K562 (cell line): ENCODE data around the gene C2CD4D. TPM values are rescaled to one million over a fixed set of nuclear protein-coding genes. Genes with fewer than 3 reads are reported as not detected.
A peak's percentile ranks its signal among the peaks of the same experiment; 100 is the strongest.

Experiments used
- ATAC-seq: fragments of 200-7000 bp; cut with Tn5 transposase; 3 replicates; pipeline ENCODE4 v1.9.1; 2020; ENCODE audit warnings: moderate library complexity
- BruUV-seq: library from RNA; stranded (reverse); fragments of 400-500 nt; replicated peaks from 2 replicates; lab custom pipeline; 2021; lab: Mats Ljungman, UMichigan
- CTCF ChIA-PET: fragments of 300-600 bp; formaldehyde crosslinking; extraction: SDS; loops from one replicate; lab custom pipeline; 2021; ENCODE audit warnings: low intra/inter-chr PET ratio; lab: Yijun Ruan, JAX
- POLR2A ChIA-PET: fragments of 300-600, 350-650 bp; sonication (Branson Sonifier 250); formaldehyde crosslinking; extraction: SDS; loops from one replicate; lab custom pipeline; 2021; ENCODE audit warnings: antibody characterized with exemption, inconsistent platforms; lab: Yijun Ruan, JAX
- DNase-seq, 4 experiments: peaks; one replicate each; pipeline versions ENCODE4 v3.0.0 to v3.0.0-alpha.2; 2011 to 2018; ENCODE audit warnings: low spot score in 3 of 4, mixed read lengths in 3 of 4; ENCODE audit errors: extremely low read depth in 1 of 4
- FAIRE-seq: peaks from 2 replicates; lab custom pipeline; 2011; peaks lifted over from hg19 to GRCh38; lab: Jason Lieb, UNC
- H2AFZ ChIP-seq: 2 replicates; pipeline ENCODE4 v1.6.0; 2011; ENCODE audit warnings: low read depth, low read length, control low read depth, inconsistent platforms
- H3K27ac ChIP-seq: fragments of 200-600 bp; 3 replicates; pipeline ENCODE4 v1.8.0; 2011; ENCODE audit warnings: low read depth, mild to moderate bottlenecking, control low read depth, inconsistent platforms, low read length, moderate library complexity, mixed read lengths; ENCODE audit errors: extremely low read depth
- H3K27me3 ChIP-seq, 2 experiments: fragments of 300-600 bp in 1 of 2; 2 replicates in 1 of 2; 3 replicates in 1 of 2; pipeline versions ENCODE4 v1.6.0 to v1.8.0; 2011; ENCODE audit warnings: inconsistent platforms in 2 of 2, low read length in 2 of 2, mild to moderate bottlenecking in 1 of 2, mixed read lengths in 1 of 2, moderate library complexity in 1 of 2; ENCODE audit not compliant: control insufficient read depth in 2 of 2, insufficient read depth in 2 of 2
- H3K36me3 ChIP-seq: fragments of 300-600 bp; 3 replicates; pipeline ENCODE4 v1.8.0; 2011; ENCODE audit warnings: mild to moderate bottlenecking, low read length, inconsistent platforms; ENCODE audit not compliant: control insufficient read depth, insufficient read depth
- H3K4me1 ChIP-seq, 2 experiments: fragments of 200-600 bp in 1 of 2; replicated peaks in 1 of 2; 2 replicates in 1 of 2; 3 replicates in 1 of 2; pipeline versions ENCODE4 v1.5.1 to v1.8.0; 2011; ENCODE audit warnings: inconsistent platforms in 2 of 2, low read length in 2 of 2, mild to moderate bottlenecking in 1 of 2, mixed read lengths in 1 of 2, moderate library complexity in 1 of 2; ENCODE audit not compliant: control insufficient read depth in 2 of 2, insufficient read depth in 2 of 2
- H3K4me2 ChIP-seq: 2 replicates; pipeline ENCODE4 v1.6.1; 2011; ENCODE audit warnings: low read length, control low read depth, inconsistent platforms, mixed read lengths; ENCODE audit not compliant: insufficient read depth
- H3K4me3 ChIP-seq: fragments of 200-600 bp; sonication (generic), shearing (Covaris generic); 2 replicates; pipeline ENCODE4 v1.5.1; 2016; ENCODE audit warnings: control low read depth, inconsistent platforms
- H3K79me2 ChIP-seq: fragments of 200-600 bp; 3 replicates; pipeline ENCODE4 v1.8.0; 2011; ENCODE audit warnings: low read length, inconsistent platforms; ENCODE audit not compliant: control insufficient read depth, insufficient read depth
- H3K9ac ChIP-seq, 2 experiments: 2 replicates each; pipeline versions ENCODE4 v1.6.0 to v1.6.1; 2011; ENCODE audit warnings: low read depth in 2 of 2, low read length in 2 of 2, control low read depth in 1 of 2, inconsistent platforms in 1 of 2, mild to moderate bottlenecking in 1 of 2, mixed read lengths in 1 of 2; ENCODE audit not compliant: insufficient read depth in 1 of 2
- H3K9me1 ChIP-seq: one replicate; pipeline ENCODE4 v1.6.0; 2011; ENCODE audit warnings: inconsistent platforms, mild to moderate bottlenecking, low read length, moderate library complexity; ENCODE audit not compliant: control insufficient read depth, insufficient read depth
- H3K9me3 ChIP-seq: replicated peaks from 2 replicates; pipeline ENCODE4 v1.5.1; 2011; ENCODE audit warnings: low read depth, low read length, inconsistent platforms; ENCODE audit not compliant: control insufficient read depth, insufficient read depth
- H4K20me1 ChIP-seq: replicated peaks from 2 replicates; pipeline ENCODE4 v1.6.1; 2011; ENCODE audit warnings: low read length, inconsistent platforms, mixed read lengths; ENCODE audit not compliant: control insufficient read depth, insufficient read depth
- EGR1 ChIP-seq: fragments of 450-650 bp; conservative IDR thresholded peaks from 2 replicates; pipeline ENCODE4 v1.6.1; 2017; ENCODE audit warnings: mild to moderate bottlenecking
- KAT8 ChIP-seq: fragments of 450-650 bp; IDR thresholded peaks from 2 replicates; pipeline ENCODE4 v1.6.1; 2016; ENCODE audit warnings: low read depth, mild to moderate bottlenecking
- KDM4B ChIP-seq, 2 experiments: fragments of 450-650 bp in 1 of 2; sonication (generic) in 1 of 2; IDR thresholded peaks; 2 replicates each; pipeline ENCODE4 v1.6.1; 2016 to 2017; ENCODE audit warnings: borderline replicate concordance in 2 of 2, antibody characterized with exemption in 1 of 2, low read depth in 1 of 2, mild to moderate bottlenecking in 1 of 2
- KHSRP ChIP-seq: fragments of 450-650 bp; IDR thresholded peaks from 2 replicates; pipeline ENCODE4 v1.6.1; 2017
- RCOR1 ChIP-seq, 2 experiments: IDR thresholded peaks; 2 replicates each; pipeline ENCODE4 v1.6.1; 2012; ENCODE audit warnings: low read depth in 2 of 2, low read length in 2 of 2, borderline replicate concordance in 1 of 2, improper control_type of control experiment in 1 of 2
- ZBTB7A ChIP-seq: IDR thresholded peaks from 2 replicates; pipeline ENCODE4 v1.6.1; 2011; ENCODE audit warnings: low read depth, mild to moderate bottlenecking, low read length, moderate library complexity, borderline replicate concordance; ENCODE audit not compliant: control insufficient read depth
- ZC3H8 ChIP-seq: fragments of 450-650 bp; IDR thresholded peaks from 2 replicates; pipeline ENCODE4 v1.6.1; 2017
- ZNF184 ChIP-seq: sonication (generic); formaldehyde crosslinking; IDR thresholded peaks from 2 replicates; pipeline ENCODE4 v1.5.0; 2020; ENCODE audit warnings: missing genetic modification reagents
- ZNF263 ChIP-seq: sonication (generic); formaldehyde crosslinking; IDR thresholded peaks from 2 replicates; pipeline ENCODE4 v1.8.0; 2022; ENCODE audit warnings: mild to moderate bottlenecking, missing genetic modification reagents, borderline replicate concordance
- WGBS: fragments of 100-300 bp; shearing (Covaris generic); methylation state at CpG from one replicate; pipeline ENCODE4 v1.1.6; 2016; ENCODE audit warnings: low coverage, mixed read lengths; ENCODE audit not compliant: insufficient coverage; ENCODE audit errors: missing lambda C conversion rate; 5-methylcytosine and 5-hydroxymethylcytosine counted together
- in situ Hi-C: fragments of 300-500 bp; cut with MboI; formaldehyde crosslinking; loops from 4 replicates; pipeline ENCODE4 v1.15.0; 2018; ENCODE audit warnings: inconsistent platforms, mixed read lengths
- intact Hi-C: fragments of 100-400 bp; cut with micrococcal nuclease; formaldehyde crosslinking; loops from 2 replicates; pipeline ENCODE4 v1.14.2; 2022
- polyA plus RNA-seq, 8 experiments: library from polyadenylated mRNA; depleted of rRNA in 4 of 8; stranded (reverse) in 5 of 8; unstranded in 3 of 8; fragments of >200 nt; fragmentation: Nextera tagmentation in 2 of 8; fragmentation: Illumina TruSeq in 1 of 8; extraction: Ambion mirVana in 2 of 8; extraction: Trizol in 1 of 8; gene quantifications; 2 replicates each; pipeline versions ENCODE4 v1.2.1 to v1.2.3, GENCODE V29; 2011 to 2014; ENCODE audit warnings: inconsistent platforms in 1 of 8, missing spikeins in 1 of 8
- total RNA-seq, 7 experiments: library from RNA; depleted of rRNA in 6 of 7; stranded (reverse); fragments of >200 nt in 6 of 7; fragmentation: Illumina TruSeq in 2 of 7; extraction: Trizol in 2 of 7; gene quantifications; 2 replicates each; pipeline versions ENCODE4 v1.2.1 to v1.2.3, GENCODE V29; 2011 to 2021; ENCODE audit warnings: low replicate concordance in 1 of 7
- TF ChIP-seq, protein P1 (sequence below): fragments of 450-650 bp; formaldehyde crosslinking; conservative IDR thresholded peaks from 2 replicates; pipeline ENCODE4 v1.4.0; 2022; ENCODE audit warnings: mild to moderate bottlenecking, missing genetic modification characterization
- TF ChIP-seq, protein P2 (sequence below): fragments of 250-450 bp; sonication (Bioruptor Pico); IDR thresholded peaks from 2 replicates; pipeline ENCODE4 v1.4.0; 2020; ENCODE audit warnings: mild to moderate bottlenecking, moderate library complexity
- TF ChIP-seq, protein P3 (sequence below): fragments of 250-450 bp; sonication (Bioruptor Pico); IDR thresholded peaks from 2 replicates; pipeline ENCODE4 v1.5.0; 2021; ENCODE audit warnings: mild to moderate bottlenecking, moderate library complexity

Gene C2CD4D
- total and polyA plus RNA-seq, 9 of the 15 experiments (the other 6 are each of a cell fraction or from before 2014, with no cell fraction given) = not detected

DNA sequence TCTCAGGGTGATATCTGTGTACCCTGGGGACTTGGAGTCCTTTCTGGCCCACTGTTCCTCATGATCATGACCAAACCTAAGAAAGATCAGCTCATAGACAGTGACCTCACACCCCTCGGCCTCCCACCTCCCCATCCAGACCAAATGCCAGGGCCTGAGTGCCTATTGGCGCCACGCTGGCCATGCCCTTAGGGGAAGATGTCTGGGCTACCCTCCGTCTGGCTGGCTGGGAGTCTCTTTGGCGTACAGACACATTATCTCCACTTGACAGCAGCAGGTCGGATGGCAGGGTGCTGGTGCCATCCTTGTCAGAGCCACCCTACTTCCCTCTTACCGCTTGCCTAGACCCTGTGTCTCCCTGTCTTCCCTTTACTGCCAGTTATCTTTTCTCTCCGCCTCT is 16.4 kb downstream of the C2CD4D start (continued):
- TF ChIP-seq ZNF184 (CRISPR knock-in tag) = no peak
- TF ChIP-seq, protein P1, sequence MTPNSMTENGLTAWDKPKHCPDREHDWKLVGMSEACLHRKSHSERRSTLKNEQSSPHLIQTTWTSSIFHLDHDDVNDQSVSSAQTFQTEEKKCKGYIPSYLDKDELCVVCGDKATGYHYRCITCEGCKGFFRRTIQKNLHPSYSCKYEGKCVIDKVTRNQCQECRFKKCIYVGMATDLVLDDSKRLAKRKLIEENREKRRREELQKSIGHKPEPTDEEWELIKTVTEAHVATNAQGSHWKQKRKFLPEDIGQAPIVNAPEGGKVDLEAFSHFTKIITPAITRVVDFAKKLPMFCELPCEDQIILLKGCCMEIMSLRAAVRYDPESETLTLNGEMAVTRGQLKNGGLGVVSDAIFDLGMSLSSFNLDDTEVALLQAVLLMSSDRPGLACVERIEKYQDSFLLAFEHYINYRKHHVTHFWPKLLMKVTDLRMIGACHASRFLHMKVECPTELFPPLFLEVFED (CRISPR knock-in tag) = no peak
- TF ChIP-seq, protein P2, sequence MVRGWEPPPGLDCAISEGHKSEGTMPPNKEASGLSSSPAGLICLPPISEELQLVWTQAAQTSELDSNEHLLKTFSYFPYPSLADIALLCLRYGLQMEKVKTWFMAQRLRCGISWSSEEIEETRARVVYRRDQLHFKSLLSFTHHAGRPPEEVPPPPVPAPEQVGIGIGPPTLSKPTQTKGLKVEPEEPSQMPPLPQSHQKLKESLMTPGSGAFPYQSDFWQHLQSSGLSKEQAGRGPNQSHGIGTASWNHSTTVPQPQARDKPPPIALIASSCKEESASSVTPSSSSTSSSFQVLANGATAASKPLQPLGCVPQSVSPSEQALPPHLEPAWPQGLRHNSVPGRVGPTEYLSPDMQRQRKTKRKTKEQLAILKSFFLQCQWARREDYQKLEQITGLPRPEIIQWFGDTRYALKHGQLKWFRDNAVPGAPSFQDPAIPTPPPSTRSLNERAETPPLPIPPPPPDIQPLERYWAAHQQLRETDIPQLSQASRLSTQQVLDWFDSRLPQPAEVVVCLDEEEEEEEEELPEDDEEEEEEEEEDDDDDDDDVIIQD (CRISPR knock-in tag) = no peak
- TF ChIP-seq, all 486 proteins: peak for 0

DNA sequence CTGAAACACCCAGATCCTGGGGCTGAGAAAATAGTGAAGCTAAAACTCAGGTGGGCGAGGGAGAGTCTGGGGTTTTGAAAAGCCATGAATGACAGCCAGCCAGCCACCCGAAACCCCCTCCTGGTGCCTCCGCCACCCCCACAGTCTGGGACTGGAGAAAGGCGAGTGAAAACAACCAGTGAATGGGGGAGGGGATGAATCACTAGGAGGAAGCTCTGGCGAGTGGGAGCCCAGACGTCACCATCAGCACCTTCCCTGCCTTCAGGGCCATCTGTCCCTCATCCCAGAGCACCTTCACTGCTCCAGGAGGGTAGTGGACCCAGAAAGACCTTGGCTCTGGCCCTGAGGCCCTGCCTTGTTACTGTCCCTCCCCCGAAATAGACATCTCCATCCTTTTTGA is 17.2 kb downstream of the C2CD4D start:
- Histone ChIP-seq H3K4me3 (no peak overlapping the region), H2AFZ (no peak overlapping the region), H4K20me1 (peaks cover 7% of the 10 kb centered on the region; the same call in 1 of the 2 replicates), H3K27me3 (peaks cover 42 to 75% of the 10 kb centered on the region in 2 experiments), H3K9me3 (no peaks in the 10 kb centered on the region), H3K27ac (no peak overlapping the region), H3K79me2 (no peaks in the 10 kb centered on the region), H3K9ac (peak overlapping the region in 1 of 2 experiments; percentile 20; a peak in 1 of 4 replicates), H3K4me2 (no peak overlapping the region), H3K36me3 (no peaks in the 10 kb centered on the region), H3K4me1 (peaks cover 3 to 6% of the 10 kb centered on the region in 2 experiments; a peak in 4 of 5 replicates), H3K9me1 (no peaks in the 10 kb centered on the region)
- intact Hi-C loops = no loop called here
- ChIA-PET POLR2A (interaction anchor here (0.6 to 1.7 kb wide), 6 partner anchors 11 to 1907 kb away, joined by 3 to 7 read pairs (median 4); no protein-coding TSS in a partner anchor), CTCF (no interaction called here)
- FAIRE-seq = no peak
- in situ Hi-C loops = no loop called here
- no peak for ATAC-seq
- peak in 3 of 4 experiments; percentile 26 to 39 (median 34) for DNase-seq
- BruUV-seq = no TSS peak
- TF ChIP-seq KHSRP (no peak), ZC3H8 (no peak), KAT8 (no peak), ZBTB7A (no peak), ZNF263 (peak; percentile 71; the same call in 1 of the 2 replicates), EGR1 (peak; percentile 76), KDM4B (IDR thresholded peaks at IDR 0.05; ENCODE audit: borderline replicate concordance in 2 of 2, low read depth in 1 of 2) (no peak), RCOR1 (IDR thresholded peaks at IDR 0.05; ENCODE audit: borderline replicate concordance in 1 of 2, low read depth in 2 of 2, low read length in 2 of 2) (no peak)
- TF ChIP-seq, protein P3, sequence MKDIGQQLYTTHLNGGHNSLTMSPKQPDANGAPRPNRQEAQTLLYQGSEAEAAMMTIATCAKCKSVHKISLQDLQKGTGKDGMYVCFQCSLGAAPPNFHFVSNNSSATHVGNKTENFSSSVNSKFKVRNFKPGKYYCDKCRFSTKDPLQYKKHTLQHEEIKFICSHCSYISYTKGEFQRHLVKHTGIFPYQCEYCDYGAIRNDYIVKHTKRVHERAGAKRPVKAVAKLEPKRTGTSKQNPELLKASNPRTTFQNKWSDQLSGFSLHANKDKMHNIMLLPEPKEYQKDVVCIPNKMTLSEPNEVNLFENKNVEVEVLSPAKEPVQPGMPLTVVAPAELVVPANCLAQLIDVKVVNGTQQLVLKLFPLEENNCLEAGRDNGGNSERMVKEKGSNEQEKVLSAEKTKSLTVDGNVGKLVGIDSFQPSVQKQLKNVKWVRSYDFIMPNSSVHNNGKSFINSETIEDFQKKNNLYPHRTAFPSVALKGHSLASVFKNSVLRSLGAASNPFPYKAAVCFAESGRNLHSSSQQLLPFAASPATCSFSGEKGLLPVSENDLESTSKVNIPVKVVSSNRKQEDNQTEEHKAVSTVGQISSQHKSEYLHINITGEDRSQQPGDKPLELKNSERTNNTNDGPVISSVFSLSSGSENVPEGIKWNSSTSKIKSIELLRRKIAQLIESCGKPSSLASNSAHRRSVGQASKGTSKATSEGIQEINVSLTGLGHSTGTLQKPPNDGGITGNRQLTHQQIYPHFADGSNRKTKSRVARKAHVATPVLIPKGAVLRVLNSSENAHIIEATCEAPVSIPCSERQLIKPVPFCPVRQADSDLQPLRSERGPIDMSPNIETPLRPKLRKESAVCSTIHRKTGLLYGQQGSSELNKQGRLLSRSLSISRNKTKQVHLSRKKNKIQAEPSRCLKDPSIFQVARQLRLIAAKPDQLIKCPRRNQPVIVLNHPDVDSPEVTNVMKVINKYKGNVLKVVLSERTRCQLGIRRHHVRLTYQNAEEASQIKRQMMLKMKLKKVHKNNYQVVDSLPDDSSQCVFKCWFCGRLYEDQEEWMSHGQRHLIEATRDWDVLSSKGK (CRISPR knock-in tag) = no peak
- 2% methylated on average over 7 of the region's 7 CpGs for WGBS
